HG02642 (cell line): ENCODE results near the gene PSKH1.
A peak's percentile ranks its signal among the peaks of the same experiment; 100 is the strongest.

Experiments
- ATAC-seq: cut with Tn5 transposase; IDR thresholded peaks from one replicate; pipeline ENCODE4 v1.9.1; 2021; ENCODE audit warnings: mild to moderate bottlenecking; ENCODE audit not compliant: unreplicated experiment, poor library complexity

The PSKH1 gene

DNA sequence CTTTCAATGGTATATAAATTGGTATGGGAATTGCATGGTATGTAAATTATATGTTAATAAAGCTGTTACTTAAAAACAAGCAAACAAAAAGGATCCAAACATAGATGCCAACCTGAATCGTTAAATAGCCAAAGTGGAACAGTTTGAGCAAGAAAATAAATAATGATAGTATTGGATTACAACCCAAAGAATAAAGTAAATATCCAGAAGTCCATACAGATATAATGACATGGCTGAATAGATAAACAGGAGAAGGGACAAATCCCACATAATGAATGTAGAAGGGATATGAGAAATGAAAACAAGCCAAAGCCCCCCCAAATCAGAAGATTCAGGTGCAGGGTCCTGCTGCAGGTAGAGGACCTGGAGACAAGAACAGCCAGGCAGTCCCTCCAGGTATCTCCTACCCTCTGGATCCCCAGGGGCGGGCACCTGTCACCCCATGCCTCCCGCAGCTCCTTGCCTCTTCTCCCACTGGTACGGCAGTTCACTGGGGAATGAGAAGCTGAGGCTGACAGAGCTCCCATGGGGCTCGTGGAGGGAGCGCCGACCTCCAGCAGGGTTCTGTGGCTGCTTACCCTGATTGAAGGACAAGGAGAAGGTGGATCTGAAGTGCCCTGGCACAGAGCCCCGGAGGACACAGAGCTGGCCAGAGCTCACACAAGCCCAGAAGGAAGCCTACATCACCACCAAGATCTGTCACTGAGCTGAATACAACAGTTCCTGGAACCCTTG is 60.8 kb downstream of the PSKH1 start:
- ATAC-seq: no peak

DNA sequence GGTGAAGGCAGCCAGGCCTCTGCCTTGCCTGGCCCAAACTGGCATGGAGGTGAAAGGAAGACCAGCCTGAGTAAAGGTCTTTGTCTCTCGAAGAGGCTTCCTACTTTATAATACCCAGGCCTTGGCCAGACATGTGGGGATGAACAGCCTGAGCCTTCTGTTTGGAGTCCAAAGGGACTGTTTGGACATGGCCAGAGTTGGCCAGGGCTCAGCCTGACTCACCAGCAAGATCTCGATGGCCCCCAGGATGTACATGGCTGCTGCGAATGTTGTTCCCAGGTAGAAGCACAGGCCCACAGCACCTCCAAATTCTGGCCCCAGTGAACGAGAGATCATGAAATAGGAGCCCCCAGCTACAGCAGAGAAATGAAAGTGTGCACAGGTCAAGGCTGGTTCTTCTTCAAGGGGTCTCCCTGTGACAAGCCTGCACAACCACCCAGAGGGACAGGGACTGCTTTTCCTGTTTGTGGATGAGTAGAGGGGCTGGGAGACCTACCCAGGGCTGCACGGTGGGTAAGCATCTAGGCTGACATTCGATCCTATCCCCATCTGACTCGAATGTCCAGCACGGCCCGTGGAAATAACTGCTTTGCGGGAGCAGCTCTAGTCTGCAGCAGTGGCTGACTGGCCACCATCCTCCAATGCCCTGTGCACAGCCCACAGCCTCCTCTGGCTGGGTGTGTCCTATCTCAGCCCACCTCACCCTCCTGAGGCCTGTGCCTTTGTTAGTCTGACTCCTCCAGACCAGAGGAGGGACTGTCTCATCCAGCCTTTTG is 61.6 kb downstream of the PSKH1 start:
- no peak for ATAC-seq

DNA sequence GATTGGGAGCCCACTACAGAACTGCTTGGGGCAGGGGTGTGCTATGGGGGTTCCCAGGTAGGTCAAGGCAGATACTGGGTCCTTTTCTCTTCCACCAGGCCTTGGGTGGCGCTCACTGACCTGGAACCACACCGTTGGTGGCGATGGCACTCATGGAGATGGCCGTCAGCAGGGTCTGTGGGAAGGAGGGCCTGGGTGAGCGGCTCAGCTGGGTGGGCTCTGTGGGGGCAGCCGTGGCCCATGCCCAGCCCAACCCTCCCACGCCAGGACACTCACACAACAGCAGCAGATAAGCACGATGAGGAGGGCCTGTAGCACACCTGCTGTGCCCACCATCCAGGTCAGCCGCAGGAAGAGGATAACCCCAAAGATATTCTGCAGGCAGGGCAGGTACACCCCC is 64.6 kb downstream of the PSKH1 start:
- ATAC-seq: no peak

DNA sequence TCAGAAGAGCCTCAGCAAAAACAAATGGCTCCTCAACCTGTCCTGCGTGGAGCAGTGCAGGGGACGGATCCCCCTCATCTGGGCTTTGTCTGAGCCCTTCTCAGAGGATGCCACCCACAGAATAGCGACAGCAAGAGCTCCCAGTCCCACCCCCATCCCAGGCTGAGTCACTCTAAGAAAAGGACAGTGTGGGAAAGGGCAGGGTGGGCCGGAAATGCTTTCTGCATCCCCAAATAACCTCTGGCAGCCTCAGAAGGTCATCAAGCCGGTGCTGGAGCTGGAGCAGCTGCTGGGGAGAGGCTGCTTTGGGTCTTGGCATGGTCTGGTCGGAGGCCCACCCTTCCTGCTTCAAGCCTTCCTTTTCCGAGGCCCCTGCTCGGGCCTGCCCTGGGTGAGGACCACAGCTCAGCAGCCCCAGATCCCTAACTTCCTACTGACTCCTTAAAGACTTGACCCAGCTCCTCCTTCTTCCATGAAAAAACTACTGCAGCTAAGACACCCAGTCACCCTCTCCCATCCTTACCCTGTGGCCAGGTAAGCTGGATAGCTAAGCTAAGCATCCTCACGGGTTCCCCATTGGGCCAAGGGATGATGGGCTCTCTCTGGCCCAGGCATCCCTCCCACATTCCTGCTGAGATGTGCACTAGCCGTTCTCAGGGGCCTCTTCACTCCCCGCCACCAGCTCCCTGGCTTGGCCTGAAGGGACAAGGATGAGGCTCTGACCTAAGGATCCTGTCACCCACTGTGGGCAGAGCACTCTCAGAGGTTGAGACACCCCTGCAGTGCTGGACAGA is 66.7 kb downstream of the PSKH1 start:
- ATAC-seq: no peak

DNA sequence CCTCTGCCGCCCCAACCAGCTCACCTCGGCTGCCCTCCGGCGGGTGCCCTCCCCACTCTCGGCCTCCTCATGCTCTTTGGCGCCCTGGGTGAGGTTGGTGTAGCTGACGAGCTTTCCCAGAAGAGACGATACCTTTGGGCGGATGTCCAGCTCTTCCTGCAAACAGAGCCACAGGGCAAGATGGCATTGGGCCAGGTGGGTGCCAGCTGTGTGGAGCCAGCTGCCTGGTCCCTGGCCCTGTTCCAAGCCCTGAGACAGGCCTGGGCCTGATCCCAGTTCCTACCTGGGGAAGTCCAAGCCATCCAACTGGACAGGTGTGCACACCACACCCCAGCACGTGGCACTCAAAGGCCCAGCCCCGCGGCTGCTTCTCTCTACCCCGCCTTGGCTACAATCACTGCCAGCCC is 68.5 kb downstream of the PSKH1 start:
- no peak for ATAC-seq

DNA sequence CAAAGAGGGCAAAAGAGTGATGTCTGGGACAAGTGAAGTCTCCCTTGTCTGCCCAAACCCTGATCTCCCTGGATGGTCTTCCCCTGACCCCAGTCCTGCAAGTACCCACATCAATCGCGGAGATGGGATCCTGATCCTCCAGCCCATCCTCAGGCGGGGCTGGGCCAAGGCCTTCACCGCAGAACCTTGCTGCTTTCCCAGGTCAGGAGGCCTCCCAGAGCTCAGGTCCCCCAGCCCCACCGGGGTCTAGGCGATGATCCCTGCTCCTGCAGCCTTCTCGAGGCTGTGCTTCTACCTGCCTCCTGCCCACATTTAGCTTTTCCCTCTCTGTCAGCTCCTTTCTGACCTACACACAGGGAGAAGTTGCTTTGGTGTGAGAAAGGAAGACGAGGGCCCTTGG is 69.1 kb downstream of the PSKH1 start:
- no peak for ATAC-seq

DNA sequence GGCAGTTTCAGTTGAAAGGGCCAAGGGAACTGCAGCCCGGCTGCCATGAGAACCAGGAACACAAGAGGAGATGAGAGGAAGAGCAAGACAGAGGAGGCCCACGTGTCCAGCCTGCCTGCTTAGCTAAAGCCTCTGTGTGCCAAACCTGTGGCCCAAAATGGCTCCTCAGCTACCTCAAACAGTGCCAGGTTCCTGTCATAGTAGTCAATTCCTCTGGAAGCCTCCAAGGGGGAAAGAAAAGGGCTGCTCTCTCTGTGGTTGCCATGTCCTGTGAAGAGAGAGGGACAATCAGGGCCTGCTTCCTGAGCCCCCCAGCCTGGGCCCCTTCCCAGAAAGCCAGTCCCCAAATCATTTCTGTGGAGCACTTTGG is 70.2 kb downstream of the PSKH1 start:
- no peak for ATAC-seq

DNA sequence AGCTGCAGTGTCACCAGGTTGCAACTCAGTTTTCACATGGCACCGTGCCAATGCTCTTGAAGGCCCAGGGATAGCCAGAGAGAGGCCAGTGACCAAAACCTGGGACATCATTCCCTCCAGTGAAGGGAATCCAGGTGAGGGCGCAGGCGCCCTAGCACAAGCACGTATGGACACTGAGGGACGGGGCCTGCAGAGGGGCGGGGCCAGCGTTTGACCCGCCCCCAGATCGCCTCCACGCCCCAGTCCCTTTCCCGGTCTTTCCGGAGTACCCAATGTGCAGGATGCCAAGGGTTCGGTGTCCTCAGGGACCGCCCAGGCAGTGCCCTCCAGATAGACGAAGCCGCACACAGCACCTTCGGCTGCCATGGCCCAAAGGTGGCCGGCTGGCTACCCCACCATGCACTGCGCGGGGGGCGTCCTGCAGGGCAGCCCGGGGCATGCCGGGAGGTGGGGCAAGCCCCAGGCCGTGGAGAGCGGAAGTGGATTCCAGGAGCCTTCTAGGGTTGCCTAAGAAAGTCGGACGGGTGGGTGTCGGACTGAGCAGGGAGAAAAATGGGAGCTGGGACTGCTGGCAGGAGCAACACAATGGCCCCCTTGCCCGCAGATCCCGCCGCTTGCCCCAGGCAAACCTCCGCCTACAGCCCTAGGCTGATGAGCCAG is 70.7 kb downstream of the PSKH1 start:
- no peak for ATAC-seq

DNA sequence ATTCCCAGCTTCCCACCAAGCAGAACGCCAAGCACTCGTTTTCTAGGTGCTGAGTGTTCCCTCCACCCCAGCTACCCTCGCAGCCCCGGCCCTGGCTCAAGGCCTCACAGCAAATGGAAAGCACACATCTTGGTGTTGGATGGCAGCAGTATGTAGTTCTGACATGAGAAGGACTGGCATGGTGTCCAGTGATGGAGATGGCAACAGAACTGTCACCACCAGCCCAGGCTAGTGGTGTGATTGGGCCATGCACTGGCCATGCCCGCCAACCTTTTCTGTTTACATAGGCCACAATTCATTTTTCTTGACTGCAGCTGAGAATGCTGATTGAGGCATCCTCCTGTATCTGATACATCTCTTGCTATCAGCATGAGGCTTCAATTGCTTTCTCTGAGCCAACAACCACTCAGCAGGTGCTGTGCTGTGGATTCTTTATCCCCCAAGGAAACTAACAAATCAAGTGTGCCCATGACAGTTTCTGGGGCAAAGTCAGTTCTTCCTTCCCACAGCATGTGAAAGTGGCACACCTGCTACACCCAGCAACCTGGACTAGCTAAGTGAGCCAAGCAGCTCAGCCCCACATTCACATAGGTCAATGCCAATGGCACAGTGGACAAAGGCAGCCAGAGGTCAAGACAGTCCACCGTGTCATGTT is 71.5 kb downstream of the PSKH1 start:
- no peak for ATAC-seq

DNA sequence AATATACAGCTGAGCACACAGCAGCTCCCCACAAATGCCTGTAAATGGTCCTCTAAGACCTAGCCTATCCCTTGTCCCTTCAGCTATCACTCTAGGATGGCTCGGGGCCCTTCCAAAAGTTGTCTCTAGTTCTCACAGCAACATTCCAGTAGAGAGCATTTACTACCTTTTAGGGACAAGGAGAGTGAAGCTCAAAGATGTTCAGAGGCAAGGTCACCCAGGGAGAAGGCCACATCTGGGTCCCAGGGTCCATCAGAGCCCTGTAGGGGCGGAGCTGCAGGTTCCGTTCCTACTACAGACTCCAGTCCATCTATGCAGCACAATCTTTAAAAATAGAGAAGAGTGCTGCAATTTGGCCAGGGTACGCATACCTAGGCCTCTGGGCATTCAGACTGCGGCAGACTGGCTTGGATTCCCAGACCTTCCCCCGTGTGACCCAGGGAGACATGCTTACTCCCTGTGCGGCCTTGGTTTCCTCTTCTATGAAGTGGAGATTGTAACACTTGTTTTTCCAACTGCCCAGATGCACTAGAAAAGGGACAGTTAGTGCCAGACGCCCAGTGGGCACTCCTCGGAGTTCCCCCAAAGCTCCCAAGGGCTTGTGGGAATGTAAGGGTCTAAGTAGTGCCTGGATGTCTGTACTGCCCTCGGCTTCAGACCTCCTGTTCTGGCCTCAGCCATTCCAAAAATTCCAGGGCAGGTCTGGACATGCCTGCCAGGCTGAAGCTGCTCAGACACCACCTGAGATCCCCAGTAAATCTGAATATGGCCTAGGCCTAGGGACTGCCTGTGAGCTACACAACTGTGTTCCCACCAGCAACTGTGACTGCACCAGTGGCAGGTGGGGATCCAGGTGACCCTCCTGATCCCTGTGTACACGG is 72.9 kb downstream of the PSKH1 start:
- ATAC-seq: no peak

DNA sequence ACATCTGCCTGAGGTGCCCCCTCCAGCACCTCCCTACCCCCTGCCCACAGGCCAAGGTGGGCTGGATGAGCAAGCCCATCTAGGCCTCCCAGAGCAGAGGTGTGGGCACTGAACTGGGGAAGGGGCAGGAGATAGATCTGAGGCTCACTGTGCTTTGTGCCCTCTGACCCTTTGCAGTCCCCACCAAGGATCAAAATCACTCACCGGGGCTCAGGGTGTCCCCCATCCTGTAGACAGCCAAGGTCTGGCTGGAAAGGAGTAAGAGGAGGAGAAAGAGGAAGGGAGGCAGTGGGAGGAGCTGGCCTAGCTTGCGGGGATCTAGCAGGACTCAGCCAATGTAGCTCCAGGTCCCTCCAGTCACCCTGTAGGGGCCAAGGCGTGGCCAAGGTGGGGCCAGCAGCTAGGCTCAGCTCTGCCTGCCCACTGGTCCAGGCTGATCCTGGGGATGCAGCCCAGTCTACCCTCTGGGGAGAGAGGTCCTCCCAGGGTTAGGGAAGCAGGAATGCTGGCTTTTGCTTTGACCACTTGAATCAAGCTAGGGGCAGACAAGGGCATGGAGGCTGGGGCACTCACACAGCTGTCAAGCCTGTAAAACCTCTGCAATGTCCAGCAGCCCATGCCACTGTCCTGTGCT is 73.6 kb downstream of the PSKH1 start:
- no peak for ATAC-seq

DNA sequence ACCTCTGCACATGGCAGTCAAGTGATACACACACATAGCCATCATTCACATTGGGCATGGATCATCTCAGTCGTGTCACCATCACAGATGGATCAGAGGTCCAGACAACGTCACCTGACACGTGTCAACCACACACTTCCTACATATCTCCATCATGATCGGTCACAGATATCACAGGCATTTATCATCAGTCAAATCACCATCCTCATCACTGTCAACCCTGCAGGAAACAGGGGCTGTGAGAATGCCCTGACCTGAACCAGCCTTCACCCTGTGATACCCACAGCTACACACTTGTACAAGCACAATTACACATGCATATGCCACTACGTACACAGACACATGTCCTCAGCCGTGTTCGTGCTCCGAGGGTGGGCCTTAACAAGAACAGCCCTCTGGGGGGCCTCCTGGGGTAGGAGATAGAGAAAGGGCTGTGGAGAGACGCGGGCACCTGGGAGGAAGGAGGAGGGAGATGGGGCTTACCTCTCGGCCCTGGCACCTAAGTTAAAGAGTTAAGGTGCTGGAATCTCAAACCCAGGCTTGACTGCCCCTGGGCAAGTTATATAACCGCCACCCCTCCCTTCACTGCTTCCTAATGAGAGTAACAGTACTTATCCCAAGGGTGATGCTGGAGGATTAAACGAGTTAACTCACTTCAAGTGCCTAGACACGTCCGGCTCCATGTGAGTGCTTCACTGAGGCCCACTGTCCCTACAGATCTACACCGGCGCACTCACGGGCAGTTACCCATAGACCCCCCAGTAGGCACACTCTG is 74.3 kb downstream of the PSKH1 start:
- no peak for ATAC-seq

DNA sequence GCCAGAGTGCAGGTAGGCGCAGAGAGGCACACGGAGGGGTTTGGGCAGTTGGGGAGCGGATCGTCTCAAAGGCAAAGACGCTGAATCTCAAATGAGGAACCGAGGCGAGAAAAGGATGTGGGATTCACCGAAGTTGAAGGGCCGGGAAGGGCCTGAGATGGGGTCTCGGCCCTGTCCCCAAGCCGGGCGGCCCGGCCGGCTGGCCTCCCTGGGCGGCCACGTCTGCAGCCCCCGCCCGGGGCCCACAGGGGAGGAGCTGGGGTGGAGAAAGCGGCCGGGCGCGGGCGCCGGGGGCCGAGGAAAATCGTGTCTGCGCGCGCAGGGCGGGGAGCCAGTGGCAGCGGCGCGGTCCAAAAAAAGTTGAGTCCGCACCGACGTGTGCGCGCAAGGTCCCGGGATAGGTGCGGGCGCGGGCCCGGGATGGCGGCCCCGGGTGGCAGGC is 74.9 kb downstream of the PSKH1 start:
- peak; percentile 37 for ATAC-seq

DNA sequence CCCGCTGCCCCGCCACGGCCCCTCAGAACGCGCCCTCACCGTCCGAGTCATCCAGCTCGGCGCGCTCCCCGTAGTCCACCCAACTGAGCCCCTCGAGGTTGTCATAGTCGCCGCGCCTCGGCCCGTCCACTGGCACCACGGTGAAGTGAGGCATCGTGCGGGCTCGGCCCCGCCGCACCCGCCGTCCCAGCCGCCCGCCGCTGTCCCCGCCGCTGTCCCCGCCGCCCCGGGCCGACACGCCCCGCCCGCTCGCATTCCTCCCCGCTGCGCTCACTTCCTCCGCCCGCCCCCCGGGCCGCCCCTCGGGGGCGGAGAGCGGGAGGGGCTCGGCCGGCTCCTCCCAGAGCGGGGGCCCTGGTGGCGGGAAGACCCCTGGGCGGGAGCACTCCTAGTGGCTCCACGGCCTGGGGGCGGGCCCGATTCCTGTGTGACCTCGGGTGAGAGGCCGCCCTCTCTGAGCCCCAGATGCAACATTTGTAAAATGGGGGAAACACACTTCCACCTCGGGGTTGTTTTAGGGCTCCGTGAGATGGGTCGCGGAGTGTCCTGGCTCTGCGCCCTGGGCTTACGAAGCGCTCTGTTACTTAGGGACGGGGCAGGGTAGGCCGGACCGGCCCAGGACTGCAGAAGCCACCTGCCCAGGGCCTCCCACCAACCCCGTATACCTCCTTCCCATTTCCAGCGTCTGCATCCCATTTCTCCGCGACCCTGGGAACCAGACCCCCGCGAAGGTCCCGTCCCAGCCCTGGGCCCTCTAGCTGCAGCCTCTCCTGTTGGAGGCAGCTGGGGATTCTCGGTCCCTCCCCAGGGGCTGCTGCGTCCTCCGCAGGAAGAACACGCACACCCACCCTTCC is 75.6 kb downstream of the PSKH1 start, which contains the start of gene SLC12A4:
Gene SLC12A4, minus strand, starts transcription at position 238 of the 854 bp plus-strand sequence. Its CDS starts 84 bp downstream, at position 154.
- peak; percentile 80 for ATAC-seq

DNA sequence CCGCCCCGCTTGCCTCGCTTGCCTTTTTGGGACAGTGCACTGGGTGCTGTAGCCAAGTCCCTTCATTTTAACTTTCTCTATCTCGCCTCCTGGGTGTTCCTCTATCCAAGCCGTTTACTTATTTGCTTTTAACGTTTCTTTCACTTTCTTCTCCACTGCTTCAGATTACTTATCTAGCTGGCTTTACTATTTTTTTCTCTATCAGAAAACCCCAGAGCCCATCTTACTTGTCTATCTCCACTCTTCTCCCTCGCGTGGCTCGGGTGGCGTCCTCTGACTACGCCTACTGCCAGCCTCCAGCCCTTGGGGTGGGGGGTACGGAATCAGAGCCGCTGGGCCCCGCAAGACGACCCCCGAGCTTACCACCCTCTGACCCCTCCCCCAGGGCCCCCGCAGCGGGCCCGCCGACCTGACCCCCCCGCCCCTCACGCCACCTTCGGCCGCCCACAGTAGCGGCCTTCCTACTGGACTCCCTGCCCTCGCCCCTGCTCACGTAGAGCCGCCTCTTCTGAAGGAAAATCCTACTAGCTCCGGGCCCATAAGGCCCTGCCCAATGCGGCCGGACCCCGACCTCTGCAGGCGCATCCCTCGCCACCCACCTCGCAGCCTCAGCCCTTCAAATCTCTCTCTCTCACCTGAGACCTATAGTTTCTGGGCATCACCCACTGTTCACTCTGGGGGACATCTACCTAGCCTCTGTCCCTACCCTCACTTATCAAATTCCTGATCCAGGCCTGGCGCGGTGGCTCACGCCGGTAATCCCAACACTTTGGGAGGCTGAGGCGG is 76.4 kb downstream of the PSKH1 start:
- no peak for ATAC-seq

DNA sequence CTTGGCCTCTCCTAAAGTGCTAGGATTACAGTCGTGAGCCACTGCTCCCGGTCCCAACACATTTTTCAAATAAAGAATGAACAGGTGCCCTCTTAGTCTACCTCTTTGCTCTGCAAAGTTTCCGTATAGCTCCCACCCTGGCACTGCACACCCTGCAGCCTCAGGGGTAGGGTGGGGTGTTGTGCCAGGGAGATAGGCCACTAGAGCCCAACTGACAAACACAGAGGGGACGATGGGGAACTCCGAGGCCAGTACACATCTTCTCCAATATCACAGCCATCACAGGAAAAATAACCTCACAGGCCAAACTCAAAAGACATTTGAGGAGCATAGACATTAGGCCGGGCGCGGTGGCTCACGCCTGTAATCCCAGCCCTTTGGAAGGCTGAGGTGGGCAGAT is 78.1 kb downstream of the PSKH1 start:
- no peak for ATAC-seq
